IPS-18c (cell line): Measurements from ENCODE around the gene TCF7L1.
"Not testable (repeated sequence)": the region's sequence is repeated elsewhere in the genome, so short reads cannot be mapped to it uniquely, and the experiment has no call there.

ENCODE experiments used
- H3K4me3 ChIP-seq: 2 replicates; pipeline ENCODE4 v1.7.0; 2013; ENCODE audit warnings: low read depth, mild to moderate bottlenecking, low read length, moderate library complexity; ENCODE audit not compliant: insufficient read depth
- H3K9me3 ChIP-seq: one replicate; pipeline ENCODE4 v1.6.1; 2013; ENCODE audit warnings: mild to moderate bottlenecking, low read length, moderate library complexity; ENCODE audit not compliant: control insufficient read depth, insufficient read depth

TCF7L1 gene

GRCh38 chr2:85308896-85309555, 175.8 kb downstream of the TCF7L1 start:
- no peak overlapping the region for H3K4me3 ChIP-seq
- peaks cover 4% of the 10 kb centered on the region for H3K9me3 ChIP-seq

- H3K9me3 ChIP-seq, result peaks cover 2% of the 10 kb centered on the region
- no peak overlapping the region for H3K4me3 ChIP-seq
Measured at GRCh38 chr2:85309699-85310321, 176.6 kb downstream of the TCF7L1 start.

GRCh38 chr2:85310330-85310729, 177.1 kb downstream of the TCF7L1 start:
- Histone ChIP-seq H3K4me3 (no peak overlapping the region), H3K9me3 (peaks cover 2% of the 10 kb centered on the region)

- peaks cover 2% of the 10 kb centered on the region for H3K9me3 ChIP-seq
- H3K4me3 ChIP-seq, result no peak overlapping the region
Measured at GRCh38 chr2:85312404-85312803, 179.2 kb downstream of the TCF7L1 start.

GRCh38 chr2:85314884-85315242, 181.7 kb downstream of the TCF7L1 start:
- H3K9me3 ChIP-seq, result no peaks in the 10 kb centered on the region

GRCh38 chr2:85315921-85316320, 182.7 kb downstream of the TCF7L1 start:
- not testable (repeated sequence) for H3K9me3 ChIP-seq

More at GRCh38 chr2:85314884-85315242, 181.7 kb downstream of the TCF7L1 start:
- H3K4me3 ChIP-seq, result no peak overlapping the region

GRCh38 chr2:85318222-85319074, 185.3 kb downstream of the TCF7L1 start:
- H3K4me3 ChIP-seq, result no peak overlapping the region

More at GRCh38 chr2:85315921-85316320, 182.7 kb downstream of the TCF7L1 start:
- H3K4me3 ChIP-seq, result not testable (repeated sequence)

GRCh38 chr2:85319796-85320195, 186.6 kb downstream of the TCF7L1 start:
- no peak overlapping the region for H3K4me3 ChIP-seq
- no peaks in the 10 kb centered on the region for H3K9me3 ChIP-seq

More at GRCh38 chr2:85318222-85319074, 185.3 kb downstream of the TCF7L1 start:
- H3K9me3 ChIP-seq, result no peaks in the 10 kb centered on the region

- no peaks in the 10 kb centered on the region for H3K9me3 ChIP-seq
Measured at GRCh38 chr2:85323351-85323987, 190.3 kb downstream of the TCF7L1 start.

GRCh38 chr2:85323988-85324367, 190.8 kb downstream of the TCF7L1 start:
- H3K9me3 ChIP-seq, H3K4me3 ChIP-seq: not testable (repeated sequence)

More at GRCh38 chr2:85323351-85323987, 190.3 kb downstream of the TCF7L1 start:
- no peak overlapping the region for H3K4me3 ChIP-seq

GRCh38 chr2:85324639-85325465, 191.7 kb downstream of the TCF7L1 start:
- Histone ChIP-seq H3K4me3 (no peak overlapping the region), H3K9me3 (no peaks in the 10 kb centered on the region)

- Histone ChIP-seq H3K4me3 (no peak overlapping the region), H3K9me3 (no peaks in the 10 kb centered on the region)
Measured at GRCh38 chr2:85325466-85325811, 192.2 kb downstream of the TCF7L1 start.

GRCh38 chr2:85326406-85327159, 193.4 kb downstream of the TCF7L1 start:
- peak overlapping the region; percentile 94 for H3K4me3 ChIP-seq
- no peaks in the 10 kb centered on the region for H3K9me3 ChIP-seq

GRCh38 chr2:85327160-85327821, 194.1 kb downstream of the TCF7L1 start:
- Histone ChIP-seq H3K9me3 (no peaks in the 10 kb centered on the region), H3K4me3 (peak overlapping the region; percentile 94)

GRCh38 chr2:85327822-85328617, 194.8 kb downstream of the TCF7L1 start, which contains the start of gene TGOLN2:
Gene TGOLN2 (minus strand): TSS chr2:85327989. CDS start chr2:85327962, 27 bp downstream.
- H3K9me3 ChIP-seq, result no peaks in the 10 kb centered on the region
- H3K4me3 ChIP-seq, result peak within 1 kb of the TSS; percentile 94
